Endometrium (tissue), 2 donors: ENCODE data around the gene E4F1.

Experiments used
- FAIRE-seq: peaks from 2 replicates; lab custom pipeline; 2012; peaks lifted over from hg19 to GRCh38; lab: Jason Lieb, UNC
- donor health status: control.
- donor health status: control.

Gene E4F1

DNA sequence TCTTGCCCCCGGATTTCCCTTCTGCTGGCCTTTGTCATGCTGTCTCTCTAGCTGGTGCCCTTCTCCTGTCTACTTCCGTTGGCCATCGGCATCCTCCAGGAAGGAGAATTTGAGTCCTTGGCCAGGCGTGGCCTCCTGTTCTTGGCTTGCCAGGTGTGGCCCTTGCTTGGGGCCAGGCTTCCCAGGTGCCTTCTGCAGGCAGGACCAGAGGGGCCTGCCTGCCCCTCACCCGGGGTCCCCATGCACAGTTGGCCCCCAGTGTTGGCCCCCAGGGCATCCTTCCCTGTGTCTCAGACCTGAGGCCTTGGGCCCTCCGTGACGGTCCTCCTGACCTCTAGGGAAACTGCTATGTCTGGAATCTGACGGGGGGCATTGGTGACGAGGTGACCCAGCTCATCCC, 15.5 kb upstream of the E4F1 start:
- no peak for FAIRE-seq

DNA sequence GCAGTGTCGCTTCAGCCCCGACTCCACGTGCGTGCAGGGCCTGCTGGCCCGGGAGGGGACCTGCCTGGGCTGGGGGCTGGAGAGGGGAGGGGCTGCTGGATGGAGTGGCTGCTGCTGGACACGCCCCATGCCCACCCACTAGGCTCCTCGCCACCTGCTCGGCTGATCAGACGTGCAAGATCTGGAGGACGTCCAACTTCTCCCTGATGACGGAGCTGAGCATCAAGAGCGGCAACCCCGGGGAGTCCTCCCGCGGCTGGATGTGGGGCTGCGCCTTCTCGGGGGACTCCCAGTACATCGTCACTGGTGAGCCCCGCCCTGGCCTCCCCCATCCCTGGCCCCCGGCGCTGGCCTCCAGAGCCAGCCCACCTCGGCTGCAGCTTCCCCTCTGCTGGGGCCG, 15.1 kb upstream of the E4F1 start:
- FAIRE-seq: no peak

DNA sequence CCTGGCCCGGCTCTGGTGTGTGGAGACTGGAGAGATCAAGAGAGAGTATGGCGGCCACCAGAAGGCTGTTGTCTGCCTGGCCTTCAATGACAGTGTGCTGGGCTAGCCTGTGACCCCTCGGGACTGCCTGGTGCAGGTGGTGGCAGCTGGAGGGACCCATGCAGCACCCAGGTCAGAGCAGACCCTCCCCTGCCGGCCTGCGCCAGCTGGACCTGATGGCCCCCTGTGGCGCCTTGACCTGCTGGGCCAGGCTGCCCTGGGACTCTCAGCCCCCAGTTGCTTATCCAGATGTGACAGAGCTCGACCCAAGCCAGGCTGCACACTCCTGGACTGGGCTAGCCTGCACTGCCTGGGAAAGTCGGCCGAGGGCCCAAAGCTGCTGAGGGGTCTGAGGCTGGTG, 14.6 kb upstream of the E4F1 start:
- FAIRE-seq: no peak

DNA sequence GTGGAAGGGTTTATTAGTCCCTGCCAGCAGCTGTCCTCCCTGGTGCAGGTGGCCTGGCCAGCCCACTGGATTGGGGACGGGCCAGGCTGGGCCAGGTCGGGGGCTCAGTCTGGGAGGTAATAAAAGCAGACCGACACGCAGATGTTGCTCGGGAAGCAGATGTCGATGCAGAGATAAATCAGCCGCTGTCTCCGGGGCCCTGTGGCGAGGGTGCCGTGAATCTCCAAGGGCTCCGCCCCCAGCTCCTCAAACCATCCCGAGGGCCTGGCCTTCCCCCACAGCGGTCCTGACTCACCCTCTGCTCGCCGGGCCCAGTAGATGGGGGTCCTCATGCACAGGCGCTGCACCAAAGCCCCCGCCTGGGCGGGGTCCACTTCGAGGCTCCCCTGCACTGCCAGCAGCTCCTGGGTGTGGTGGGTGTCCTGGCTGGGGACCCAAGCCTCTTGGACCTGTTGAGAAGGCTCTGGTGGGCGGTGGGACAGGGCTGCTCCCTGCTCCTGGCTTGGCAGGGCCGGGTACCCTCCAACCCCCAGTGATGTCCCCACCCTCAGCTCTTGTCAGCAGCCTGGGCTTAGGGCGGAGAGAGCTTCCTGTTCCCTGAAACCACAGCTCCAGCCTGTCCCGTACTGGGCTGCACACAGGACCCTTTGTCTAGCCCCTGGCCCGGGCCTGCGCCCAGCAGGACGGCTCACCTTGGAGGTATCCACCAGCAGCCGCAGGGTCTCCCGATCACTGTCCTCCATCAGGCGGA, 14.0 kb upstream of the E4F1 start:
- FAIRE-seq: no peak

DNA sequence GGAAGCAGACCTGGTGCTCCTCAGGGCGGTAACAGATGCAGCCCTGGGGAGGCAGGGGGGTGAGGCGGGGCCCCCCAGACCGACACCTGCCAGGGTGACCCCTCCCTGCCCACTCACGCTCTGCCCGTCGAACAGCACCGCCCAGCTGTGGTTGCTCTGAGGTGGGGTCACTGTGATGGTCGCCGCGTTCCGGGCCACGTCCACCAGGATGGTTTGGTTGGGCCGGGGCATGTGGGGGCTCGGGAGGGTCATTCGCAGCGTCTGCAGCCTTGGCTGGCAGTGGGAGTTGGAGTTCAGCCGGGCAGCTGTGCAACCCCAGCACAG, 13.4 kb upstream of the E4F1 start:
- no peak for FAIRE-seq

DNA sequence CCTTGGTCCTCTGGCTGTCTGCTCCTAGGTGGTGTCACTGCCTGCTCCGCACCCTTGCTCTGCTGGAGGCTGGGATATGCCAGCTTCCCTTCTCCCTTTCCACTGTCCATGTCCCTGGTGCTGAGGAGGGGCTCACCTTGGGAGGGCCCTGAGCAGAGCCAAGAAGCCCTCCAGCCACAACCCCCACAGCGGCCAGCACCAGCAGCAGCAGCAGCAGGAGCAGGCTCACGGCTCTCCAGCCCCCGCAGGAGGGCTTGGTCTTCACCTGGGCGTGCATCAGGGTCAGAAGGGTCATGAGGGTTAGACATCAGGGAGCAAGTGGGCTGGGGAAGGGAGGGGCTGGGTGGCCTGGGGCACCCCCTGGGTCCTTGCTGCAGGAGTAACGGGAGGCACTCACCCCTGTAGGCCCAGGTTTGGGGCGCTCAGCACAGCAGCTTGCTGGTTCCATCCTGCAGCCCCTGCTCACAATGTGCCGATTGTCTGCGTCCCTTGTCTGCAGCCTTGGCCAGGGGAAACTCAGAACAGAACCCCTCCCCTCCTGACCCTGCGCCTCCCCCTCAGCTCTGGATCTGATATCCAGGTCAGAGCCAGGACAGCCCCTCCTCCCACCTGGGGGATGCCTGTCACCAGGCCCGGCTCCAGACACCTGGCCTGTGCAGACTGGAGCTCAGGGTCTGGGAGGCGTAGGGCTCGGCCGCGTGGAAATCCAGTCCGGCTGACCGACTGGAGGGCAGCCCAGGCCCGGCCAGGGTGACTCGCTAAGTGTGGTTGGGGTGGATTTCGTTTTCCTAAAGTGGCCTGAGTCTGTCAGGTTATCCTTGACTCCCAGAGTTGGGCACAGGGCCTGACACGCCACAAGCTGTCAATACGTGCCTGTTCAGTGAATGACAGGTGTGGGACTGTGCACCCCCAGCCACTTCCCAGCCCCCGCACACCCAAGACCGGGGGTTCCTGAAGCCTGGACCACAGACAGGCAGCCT, 12.7 kb upstream of the E4F1 start, which contains the start of gene BRICD5:
Gene BRICD5 (minus strand): TSS at position 478 of the 980 bp plus-strand sequence. CDS start 30 bp downstream, at position 448.
- no peak for FAIRE-seq

DNA sequence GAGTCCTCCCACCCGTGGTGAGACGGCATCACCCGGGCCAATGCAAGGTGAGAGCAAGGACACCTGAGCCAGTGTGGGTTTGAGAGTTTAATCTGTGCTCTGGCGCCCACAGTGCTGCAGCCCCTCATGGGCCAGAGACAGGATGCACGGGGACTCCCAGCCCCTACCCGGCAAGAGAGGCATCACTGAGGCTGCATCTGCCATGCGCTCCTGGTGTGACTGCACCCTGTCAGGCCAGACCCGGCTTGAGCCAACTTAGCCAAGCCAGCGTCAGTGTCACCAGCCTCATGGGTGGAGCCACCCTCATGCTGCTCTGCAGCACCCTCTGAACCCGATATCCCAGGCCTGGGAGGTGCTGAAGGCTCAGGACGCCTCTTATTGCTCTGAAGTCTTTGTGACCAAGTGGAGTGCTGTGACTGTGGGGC, 11.5 kb upstream of the E4F1 start:
- FAIRE-seq: no peak

DNA sequence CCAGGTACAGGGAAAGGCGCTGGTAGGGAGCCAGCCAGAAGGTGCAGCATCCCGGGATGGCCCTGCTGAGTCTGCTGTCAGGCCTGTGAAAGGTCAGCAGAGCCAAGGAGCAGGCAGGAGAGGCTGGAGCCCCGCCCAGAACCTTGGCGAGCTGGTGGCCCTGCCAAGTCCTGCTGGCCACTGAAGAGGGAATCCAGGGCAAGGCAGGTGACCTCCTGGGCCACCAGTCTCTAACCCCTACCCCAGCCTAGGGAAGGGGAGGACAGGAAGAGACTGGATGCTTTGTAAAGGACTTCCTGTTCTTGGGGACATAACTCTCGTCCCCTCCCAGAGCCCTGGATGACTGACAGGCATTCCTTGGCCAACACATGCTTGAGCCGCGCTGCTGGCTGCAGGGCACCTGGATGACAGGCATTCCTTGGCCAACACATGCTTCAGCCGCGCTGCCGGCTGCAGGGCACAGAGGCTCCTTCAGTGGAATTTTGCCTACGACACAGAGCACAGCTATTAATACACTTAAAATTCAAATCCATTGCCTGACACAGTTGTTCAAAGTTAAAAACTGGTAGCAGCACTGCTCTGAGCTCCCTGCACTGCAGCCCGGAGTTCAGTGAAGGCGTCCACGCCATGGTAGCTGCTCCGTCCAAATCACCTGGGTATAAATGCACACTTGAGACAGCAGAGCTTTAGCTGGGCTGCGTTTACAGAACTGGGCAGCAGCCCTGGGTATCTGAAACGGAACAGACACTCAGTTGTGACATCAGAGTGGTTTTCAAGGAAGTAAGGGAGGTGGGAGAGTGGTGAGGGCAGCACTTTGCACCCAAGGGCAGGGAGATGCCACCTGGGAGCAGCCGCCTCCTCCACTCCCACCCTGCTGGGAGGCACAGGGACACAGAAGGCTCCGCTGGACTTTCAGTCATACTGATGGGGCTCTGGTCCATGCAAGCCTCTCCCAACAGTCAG, 10.7 kb upstream of the E4F1 start:
- no peak for FAIRE-seq

DNA sequence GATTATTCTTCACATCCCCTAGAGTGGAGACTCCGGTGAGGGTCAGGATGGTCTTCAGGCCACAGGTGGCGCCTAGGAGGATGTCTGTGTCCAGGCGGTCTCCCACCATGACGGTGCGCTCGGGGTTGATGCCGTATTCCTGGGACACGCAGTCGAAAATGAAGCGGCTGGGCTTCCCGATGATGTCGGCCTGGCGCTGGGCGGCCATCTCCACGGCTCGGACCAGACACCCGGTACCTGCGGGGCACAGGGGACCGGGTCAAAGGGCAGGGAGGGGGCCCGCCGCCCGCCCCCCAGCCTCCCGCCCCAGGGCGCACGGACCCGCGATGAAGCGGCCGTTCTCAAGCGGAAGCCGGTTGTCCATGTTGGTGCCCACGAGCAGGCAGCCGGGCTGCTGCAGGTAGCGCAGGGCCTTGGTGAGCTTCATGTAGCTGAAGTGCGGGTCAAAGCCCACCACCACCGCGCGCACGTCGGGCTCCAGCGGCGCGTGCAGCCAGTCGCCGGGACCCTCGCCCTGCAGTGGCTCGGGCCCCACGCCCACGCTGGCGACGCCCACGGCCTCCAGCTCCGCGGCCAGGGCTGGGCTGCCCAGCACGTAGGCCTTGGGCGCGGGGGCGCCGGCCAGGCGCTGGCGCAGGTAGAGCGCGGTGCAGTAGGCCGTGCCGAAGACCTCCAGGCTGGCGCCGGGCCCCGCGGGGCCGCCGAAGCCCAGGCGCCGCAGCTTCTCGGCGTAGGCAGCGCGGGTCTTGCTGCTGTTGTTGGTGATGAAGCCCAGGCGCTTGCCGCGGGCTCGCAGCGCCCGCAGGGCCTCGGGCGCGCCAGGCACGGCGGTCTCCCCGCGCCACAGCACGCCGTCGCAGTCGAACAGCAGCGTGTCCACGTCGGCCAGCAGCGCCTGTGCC, 9.3 kb upstream of the E4F1 start:
- FAIRE-seq: no peak

DNA sequence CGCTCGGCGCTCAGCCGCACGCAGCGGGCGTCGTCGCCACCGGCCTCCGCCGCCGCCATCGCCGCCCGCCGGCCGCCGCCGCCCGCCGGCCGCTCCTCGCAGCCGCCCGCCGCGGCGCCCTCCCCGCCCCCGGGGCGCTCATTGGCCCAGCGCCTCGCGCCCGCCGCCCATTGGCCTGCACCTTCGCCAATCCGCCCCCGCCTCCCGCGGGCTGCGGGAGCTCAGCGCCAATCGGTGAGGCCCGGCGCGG, 8.7 kb upstream of the E4F1 start, which contains the start of gene PGP:
Gene PGP (minus strand): TSS at position 122 of the 250 bp plus-strand sequence. CDS start 63 bp downstream, at position 59.
- FAIRE-seq: no peak

DNA sequence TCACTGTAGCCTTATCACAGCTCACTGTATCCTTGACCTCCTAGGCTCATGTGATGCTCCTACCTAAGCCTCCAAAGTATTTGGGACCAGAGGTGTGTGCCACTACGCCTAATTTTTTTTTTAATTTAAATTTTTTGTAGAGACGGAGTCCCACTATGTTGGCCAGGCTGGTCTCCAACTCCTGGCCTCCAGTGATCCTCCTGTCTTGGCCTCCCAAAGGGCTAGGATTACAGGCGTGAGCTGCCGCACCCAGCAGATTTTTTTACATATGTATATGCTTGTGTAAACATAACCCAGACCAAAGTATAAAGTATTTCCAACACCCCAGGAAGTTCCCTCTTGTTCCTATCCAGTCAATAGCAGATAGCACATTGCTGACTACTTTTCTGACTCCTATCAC, 7.1 kb upstream of the E4F1 start:
- no peak for FAIRE-seq

DNA sequence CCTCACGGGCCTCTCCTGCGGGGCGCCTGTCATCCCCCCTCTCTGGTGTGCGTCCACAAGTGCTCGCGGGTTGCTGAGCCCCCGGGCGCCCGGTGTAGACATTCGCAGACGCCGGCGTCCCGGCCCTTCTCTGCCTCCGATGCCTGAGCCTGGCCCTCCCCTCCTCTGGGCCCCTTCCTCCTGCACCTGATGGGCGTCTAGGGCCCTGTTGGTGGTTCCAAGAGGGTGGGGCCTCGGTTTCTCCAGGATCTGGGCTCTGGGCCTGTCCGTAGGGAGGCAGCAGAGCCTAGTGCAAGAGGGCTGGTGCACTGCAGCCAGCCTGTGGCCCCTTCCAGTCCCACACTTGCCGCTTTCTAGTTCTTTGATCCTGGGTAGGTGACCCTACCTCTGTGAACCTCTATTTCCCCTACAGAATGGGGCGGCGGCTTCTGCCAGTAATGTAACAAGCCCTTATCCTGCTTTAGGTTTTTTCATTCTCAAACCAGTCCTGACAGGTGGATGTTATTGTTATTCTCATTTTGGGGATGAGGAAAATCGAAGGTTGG, 623 bp downstream of the E4F1 start:
- FAIRE-seq: no peak

DNA sequence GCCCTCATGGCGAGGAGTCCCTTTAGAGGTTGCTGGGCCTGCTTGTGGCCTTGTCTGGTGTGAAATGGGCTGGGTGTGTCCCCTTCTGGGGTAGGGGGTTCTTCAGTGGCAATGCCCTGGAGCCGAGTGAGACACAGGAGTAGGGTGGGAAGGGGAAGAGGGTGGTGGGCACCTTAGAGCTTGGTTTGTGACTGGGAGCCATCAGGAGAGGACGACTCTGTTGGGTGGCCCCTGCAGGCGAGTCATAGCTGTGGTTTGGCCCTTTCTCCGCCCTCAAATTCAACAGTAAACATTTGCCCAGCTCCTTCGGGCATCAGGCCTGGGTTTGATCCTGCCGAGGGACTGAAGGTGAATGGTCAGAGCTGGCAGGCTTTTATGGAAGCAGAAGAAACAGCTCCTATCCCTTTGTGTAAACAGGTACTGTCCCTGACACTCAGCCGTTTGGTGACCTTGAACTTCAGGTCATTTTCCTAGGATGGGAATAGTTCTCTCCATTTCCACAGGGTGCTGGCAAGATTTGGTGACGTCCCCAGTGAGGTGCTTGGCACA, 2.9 kb downstream of the E4F1 start:
- FAIRE-seq: no peak

DNA sequence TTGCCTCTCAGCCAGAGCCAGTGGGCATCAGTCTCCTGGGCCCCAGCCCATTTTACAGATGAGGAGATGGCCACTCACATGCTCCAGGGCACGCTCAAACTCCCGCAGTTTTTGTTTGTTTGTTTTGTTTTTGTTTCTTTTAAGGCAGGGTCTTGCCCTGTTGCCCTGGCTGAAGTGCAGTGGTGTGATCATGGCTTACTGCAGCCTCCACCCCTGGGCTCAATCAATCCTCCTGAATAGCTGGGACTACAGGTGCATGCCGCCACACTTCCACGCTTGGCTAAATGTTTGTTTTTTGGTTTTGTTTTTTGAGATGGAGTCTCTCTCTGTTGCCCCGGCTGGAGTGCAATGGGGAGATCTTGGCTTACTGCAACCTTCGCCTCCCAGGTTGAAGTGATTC, 3.5 kb downstream of the E4F1 start:
- FAIRE-seq: no peak

DNA sequence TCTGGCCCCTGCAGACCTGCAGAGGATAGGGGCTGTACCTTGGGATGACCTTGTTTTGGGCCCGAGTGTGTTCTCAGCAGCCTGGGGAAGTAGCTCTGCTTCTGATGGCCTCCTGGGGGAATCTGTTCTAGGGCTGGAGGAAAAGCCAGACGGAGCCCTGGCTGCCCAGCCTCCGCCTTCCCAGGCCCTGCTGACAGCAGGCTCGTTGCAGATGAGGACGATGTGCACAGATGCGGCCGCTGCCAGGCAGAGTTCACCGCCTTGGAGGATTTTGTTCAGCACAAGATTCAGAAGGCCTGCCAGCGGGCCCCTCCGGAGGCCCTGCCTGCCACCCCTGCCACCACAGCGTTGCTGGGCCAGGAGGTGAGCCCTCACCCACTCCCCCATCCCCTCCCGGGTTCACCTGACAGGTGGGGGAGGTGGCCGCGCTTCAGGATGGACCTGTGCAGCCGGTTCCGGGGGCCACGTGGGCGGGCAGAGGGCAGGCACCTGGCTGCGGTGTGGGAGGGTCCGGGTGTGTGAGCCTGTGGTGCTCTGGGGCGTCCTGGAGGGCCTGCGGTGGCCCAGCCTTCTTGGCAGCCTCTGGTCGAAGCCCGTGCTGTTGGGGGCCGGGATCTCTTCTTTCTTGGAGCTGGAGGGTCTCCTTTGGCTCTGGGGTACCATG, 4.9 kb downstream of the E4F1 start:
- FAIRE-seq: no peak

DNA sequence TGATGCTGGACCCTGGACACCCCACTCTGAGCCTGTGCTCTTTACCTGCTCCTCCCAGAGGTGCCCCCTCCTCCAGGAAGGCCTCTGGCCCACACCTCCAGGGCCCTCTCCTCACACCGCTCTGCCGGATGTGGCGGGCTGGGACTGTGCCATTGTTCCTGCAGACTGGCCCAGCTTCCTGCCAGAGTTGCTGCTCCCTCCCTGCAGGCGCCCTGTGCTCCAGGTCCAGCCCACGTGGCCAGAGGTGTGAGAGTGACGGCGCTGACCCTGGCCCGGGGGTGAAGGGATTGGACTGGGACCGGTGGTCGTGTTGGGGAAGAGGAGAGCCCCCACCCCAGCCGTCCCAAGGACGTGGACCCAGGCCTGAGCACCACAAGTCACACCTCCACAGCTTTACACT, 5.7 kb downstream of the E4F1 start:
- FAIRE-seq: no peak

DNA sequence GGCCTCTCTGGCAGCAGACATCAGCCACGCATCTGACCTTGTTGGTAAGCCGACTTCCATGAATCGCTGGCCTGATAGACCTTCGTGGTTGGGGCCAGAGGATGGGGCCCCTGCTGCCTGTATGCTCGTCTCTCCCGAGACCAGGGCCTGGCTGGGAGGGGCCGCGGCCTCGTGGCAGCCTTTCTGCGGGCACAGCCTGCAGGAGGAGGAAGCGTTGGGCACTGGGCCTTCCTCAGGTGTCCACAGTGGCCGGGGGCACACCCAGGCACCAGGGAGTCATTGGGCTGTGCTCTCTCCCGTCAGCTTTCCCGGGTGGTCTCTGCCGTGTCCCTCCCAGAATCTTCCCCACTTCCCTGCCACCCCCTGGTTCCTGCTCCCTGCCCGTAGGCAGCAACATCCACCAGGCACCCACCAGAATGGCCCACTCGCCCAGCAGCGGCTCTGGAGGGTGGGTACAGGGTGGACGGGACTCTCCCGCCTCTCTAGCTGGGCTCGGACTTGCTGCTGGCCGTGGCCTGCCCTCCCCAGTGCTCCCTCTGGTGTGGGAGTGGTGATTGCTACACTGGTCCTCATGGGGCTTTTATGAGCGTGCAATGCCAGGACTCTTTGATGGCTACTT, 6.3 kb downstream of the E4F1 start:
- FAIRE-seq: no peak

DNA sequence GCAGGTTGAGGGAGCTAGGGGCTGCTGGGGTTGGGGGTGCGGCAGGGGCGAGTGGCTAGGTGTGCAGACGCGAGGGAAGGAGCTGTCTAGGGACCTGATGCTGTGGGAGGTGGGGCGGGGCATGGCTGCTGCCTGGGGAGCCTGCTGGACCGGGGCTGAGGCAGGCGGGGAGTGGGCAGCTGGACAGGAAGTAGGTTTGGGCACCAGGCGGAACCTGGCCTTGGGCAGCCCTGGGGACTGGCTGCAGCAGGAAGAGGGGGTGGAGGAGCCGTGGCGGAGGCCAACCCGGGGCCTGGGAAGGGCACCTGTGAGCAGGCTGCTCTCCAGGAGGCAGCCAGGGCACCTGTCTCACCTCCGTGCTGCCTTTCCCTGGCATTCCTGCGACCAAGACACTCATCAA, 7.0 kb downstream of the E4F1 start:
- no peak for FAIRE-seq
